MCF 10A (cell line): ENCODE data around the gene STRAP. TPM values are rescaled to one million over a fixed set of nuclear protein-coding genes. Genes with fewer than 3 reads are reported as not detected.

Source experiments
- BruUV-seq: library from RNA; stranded (reverse); fragments of 400-500 nt; replicated peaks from 2 replicates; lab custom pipeline; 2021; lab: Mats Ljungman, UMichigan
- CTCF ChIA-PET: fragments of 300-600 bp; sonication (Branson Sonifier 250); formaldehyde crosslinking; extraction: SDS; loops from one replicate; lab custom pipeline; 2021; ENCODE audit warnings: antibody characterized with exemption, inconsistent platforms; lab: Yijun Ruan, JAX
- POLR2A ChIA-PET: fragments of 300-600, 350-650 bp; sonication (Branson Sonifier 250); formaldehyde crosslinking; extraction: SDS; loops from one replicate; lab custom pipeline; 2020; ENCODE audit warnings: antibody characterized with exemption, inconsistent platforms; lab: Yijun Ruan, JAX
- DNase-seq: peaks from one replicate; pipeline ENCODE4 v3.0.0-alpha.2; 2018; ENCODE audit not compliant: unreplicated experiment
- H3K27ac Mint-ChIP-seq: one replicate; pipeline ENCODE4 v1.8.0; 2022; ENCODE audit warnings: mild to moderate bottlenecking, low read depth, mixed read lengths; ENCODE audit not compliant: unreplicated experiment
- H3K27me3 Mint-ChIP-seq: one replicate; pipeline ENCODE4 v1.8.0; 2022; ENCODE audit warnings: mixed read lengths; ENCODE audit not compliant: insufficient read depth, unreplicated experiment
- H3K36me3 Mint-ChIP-seq: one replicate; pipeline ENCODE4 v1.8.0; 2022; ENCODE audit warnings: mild to moderate bottlenecking, moderate library complexity, mixed read lengths; ENCODE audit not compliant: insufficient read depth, unreplicated experiment
- H3K4me1 Mint-ChIP-seq: one replicate; pipeline ENCODE4 v1.8.0; 2022; ENCODE audit warnings: mixed read lengths; ENCODE audit not compliant: insufficient read depth, unreplicated experiment
- H3K4me3 Mint-ChIP-seq: one replicate; pipeline ENCODE4 v1.8.0; 2022; ENCODE audit warnings: mild to moderate bottlenecking, moderate library complexity, mixed read lengths; ENCODE audit not compliant: unreplicated experiment
- H3K9me3 Mint-ChIP-seq: one replicate; pipeline ENCODE4 v1.8.0; 2022; ENCODE audit warnings: mixed read lengths; ENCODE audit not compliant: unreplicated experiment
- CTCF ChIP-seq: fragments of 200-600 bp; IDR thresholded peaks from one replicate; pipeline ENCODE4 v1.8.0; 2022; ENCODE audit warnings: antibody characterized with exemption, mild to moderate bottlenecking; ENCODE audit not compliant: unreplicated experiment
- intact Hi-C: fragments of 100-400 bp; cut with micrococcal nuclease; formaldehyde crosslinking; loops from 2 replicates; pipeline ENCODE4 v1.14.1; 2022
- total RNA-seq: library from RNA; stranded (reverse); gene quantifications from 2 replicates; pipeline ENCODE4 v1.2.3, GENCODE V29; 2022

STRAP gene
- total RNA-seq, 1 experiment from 2014 or later, result 233 TPM

GRCh38 chr12:15931590-15932053 lies 49.4 kb downstream of the STRAP start:
- H3K27ac Mint-ChIP-seq, result peak overlapping the region; percentile 69
- peaks cover 16% of the 10 kb centered on the region for H3K4me1 Mint-ChIP-seq
- ChIA-PET CTCF (no interaction called here), POLR2A (no interaction called here)
- TF ChIP-seq CTCF, result no peak
- intact Hi-C loops, result no loop called here
- no peaks in the 10 kb centered on the region for H3K9me3 Mint-ChIP-seq
- H3K4me3 Mint-ChIP-seq, result no peak overlapping the region
- no peak for DNase-seq
- no peaks in the 10 kb centered on the region for H3K27me3 Mint-ChIP-seq
- no TSS peak for BruUV-seq
- H3K36me3 Mint-ChIP-seq, result peaks cover 11% of the 10 kb centered on the region

- no peaks in the 10 kb centered on the region for H3K27me3 Mint-ChIP-seq
- TF ChIP-seq CTCF, result no peak
- H3K9me3 Mint-ChIP-seq, result no peaks in the 10 kb centered on the region
- H3K4me3 Mint-ChIP-seq, result no peak overlapping the region
- intact Hi-C loops, result no loop called here
- H3K27ac Mint-ChIP-seq, result no peak overlapping the region
- no TSS peak for BruUV-seq
- peaks cover 11% of the 10 kb centered on the region for H3K36me3 Mint-ChIP-seq
- ChIA-PET POLR2A (no interaction called here), CTCF (interaction anchor here (0.7 kb wide), 1 partner anchor 34 kb away, joined by 3 read pairs; no protein-coding TSS in a partner anchor)
- peaks cover 22% of the 10 kb centered on the region for H3K4me1 Mint-ChIP-seq
- no peak for DNase-seq
These were observed 50.1 kb downstream of the STRAP start for GRCh38 chr12:15932327-15932726.

GRCh38 chr12:15932971-15933370 lies 50.8 kb downstream of the STRAP start:
- BruUV-seq, result no TSS peak
- Mint-ChIP-seq H3K4me1 (peaks cover 27% of the 10 kb centered on the region), H3K4me3 (no peak overlapping the region), H3K27ac (no peak overlapping the region), H3K27me3 (no peaks in the 10 kb centered on the region), H3K36me3 (peaks cover 11% of the 10 kb centered on the region), H3K9me3 (no peaks in the 10 kb centered on the region)
- CTCF ChIA-PET, result interaction anchor here (0.7 kb wide), 1 partner anchor 35 kb away, joined by 3 read pairs; no protein-coding TSS in a partner anchor
- TF ChIP-seq CTCF, result no peak
- intact Hi-C loops, result no loop called here
- DNase-seq, result no peak
- POLR2A ChIA-PET, result no interaction called here

- POLR2A ChIA-PET, result no interaction called here
- no peak for TF ChIP-seq CTCF
- H3K27ac Mint-ChIP-seq, result no peak overlapping the region
These were observed 51.6 kb downstream of the STRAP start for GRCh38 chr12:15933751-15934150.

More at GRCh38 chr12:15933751-15934150, 51.6 kb downstream of the STRAP start:
- Mint-ChIP-seq H3K36me3 (peaks cover 11% of the 10 kb centered on the region), H3K4me1 (peaks cover 23% of the 10 kb centered on the region), H3K4me3 (no peak overlapping the region), H3K9me3 (no peaks in the 10 kb centered on the region), H3K27me3 (no peaks in the 10 kb centered on the region)
- no peak for DNase-seq
- intact Hi-C loops, result no loop called here
- BruUV-seq, result no TSS peak
- CTCF ChIA-PET, result no interaction called here
